ENCODE measurements around the gene DAG1.
"Not testable (repeated sequence)": the region's sequence is repeated elsewhere in the genome, so short reads cannot be mapped to it uniquely, and the experiment has no call there.

DAG1 gene

DNA sequence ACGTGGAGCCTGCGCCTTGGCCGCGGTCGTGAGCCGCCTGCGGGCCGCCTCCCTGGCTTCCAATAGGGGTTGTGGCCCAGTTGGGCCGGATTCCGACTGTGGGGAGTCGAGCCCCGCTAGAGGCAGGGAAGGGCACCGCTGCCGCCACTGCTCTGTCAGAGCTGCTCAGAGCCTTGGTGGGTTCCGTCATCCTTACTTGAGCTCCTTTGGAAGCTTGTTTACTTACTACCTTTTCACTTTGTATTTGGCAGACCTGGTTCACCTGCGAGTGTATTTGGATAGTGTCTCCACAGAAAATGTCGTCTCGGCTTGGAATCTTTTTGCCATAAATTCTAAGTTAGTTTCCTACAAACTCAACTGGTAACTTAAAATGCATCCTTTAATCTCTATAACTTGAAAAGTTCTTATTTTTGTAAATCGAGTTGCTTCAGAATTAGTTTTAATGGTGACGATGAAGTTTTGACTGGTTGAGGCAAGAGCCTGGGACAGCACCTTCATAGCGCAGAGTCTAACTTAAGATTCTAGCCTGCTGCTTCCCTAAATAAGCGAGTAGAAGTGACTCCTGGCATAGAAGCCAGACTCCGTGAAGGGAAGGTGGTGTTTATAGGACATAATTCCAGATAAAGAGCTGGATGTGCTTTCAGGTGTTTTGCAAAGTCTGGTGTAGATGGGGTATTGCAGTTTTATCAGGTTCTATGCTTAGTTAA, 800 bp downstream of the DAG1 start:
- DNase-seq, result no peak

DNA sequence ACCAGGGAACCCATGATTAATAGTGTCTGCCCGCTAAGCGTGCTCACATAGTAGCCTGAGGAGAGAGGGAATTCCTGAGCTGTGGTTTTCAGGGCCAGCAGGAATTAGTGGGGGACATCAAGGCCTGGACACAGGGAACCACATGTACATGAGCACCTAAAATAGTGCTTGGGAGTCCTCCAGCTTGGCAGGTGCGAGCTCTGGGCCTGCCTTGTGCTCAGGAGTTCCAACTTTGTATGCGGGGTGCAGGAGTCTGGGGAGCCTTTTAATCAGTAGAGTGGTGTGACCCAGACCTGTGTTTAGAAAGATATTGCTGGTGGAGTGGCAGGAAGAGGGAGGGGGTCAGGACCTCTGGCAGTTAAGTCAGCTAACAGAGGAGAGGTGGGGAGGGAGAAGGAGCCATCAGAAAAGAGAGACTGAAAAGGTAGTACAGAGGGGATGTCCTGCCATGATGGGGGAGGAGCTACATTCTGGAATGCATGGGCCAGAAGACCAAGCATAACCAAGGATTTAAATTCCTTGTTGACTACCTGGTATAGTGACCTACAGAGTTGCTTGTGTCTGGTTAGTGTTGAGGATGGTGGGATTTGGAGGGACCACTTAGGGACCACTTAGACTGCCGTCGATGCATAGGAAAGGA, 1.9 kb downstream of the DAG1 start:
- no peak for DNase-seq

DNA sequence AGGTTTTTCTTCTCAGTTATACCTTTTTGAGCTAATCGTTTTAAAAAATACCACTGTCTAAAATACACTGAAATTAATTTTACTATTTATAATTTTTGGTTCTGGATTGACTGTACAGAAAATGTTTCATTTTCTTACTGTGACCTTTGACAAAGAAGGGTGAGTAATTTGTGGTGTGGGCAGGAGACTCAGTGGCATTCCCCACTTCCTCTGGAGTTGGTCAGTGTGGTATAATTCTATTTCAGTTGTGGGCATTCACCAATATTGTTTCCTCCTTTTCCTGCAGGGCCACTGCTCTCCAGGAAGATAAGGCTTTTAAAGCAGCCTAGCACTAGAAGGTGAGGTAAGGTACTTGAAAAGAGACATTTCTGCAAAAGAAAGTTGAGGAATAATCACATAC, 6.5 kb downstream of the DAG1 start:
- DNase-seq, result no peak

DNA sequence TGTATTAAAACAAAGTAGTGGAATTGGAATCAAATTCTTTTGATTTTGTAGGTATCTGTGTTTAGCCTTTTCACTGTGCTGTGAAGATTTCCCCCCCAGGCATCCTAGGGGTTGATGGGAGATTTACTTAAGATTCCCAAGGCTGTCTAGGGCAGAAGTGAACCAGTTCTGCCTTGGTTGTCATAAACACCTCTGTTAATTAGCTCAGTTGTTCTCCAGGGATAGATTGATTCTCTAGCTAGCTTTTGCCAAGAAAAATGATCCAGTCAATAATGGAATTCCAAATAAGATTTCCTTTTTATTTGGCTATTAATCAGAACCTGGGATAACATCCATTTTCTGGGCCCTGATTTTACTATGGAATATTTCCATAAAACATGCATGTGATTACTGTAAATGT, 12.7 kb downstream of the DAG1 start:
- no peak for DNase-seq

DNA sequence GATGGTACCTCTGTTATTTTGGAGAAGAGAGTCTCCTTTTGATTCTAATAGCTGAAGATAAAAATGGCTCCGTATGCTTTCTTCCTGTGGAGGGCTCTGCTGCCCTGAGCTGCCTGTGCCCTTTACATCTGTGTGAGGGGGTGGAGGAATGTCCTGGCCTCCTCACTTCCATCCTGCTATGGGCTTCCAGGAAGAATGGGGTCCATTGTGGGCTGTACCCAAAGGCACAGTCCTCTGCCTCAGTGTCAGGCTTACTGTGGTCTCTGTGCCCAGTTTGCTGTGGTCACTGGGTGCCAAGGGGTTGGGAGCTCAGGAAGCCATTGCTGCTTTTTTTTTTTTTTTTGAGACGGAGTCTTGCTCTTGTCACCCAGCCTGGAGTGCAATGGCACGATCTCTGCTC, 14.4 kb downstream of the DAG1 start:
- no peak for DNase-seq

DNA sequence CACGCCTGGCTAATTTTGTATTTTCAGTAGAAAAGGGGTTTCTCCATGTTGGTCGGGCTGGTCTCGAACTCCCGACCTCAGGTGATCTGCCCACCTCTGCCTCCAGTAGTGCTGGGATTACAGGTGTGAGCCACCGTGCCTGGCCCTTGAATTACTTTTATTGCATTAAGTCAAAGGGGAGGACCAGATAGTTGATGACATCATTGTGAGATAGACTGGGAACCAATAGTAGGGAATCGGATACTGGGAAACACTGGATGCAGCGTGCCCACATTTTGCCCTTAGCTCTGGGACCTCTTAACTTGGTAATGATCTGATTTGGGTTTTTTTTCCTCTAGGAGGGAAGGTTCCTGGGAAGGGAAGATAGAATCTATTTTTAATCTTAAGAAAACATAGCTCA, 19.2 kb downstream of the DAG1 start:
- no peak for DNase-seq

DNA sequence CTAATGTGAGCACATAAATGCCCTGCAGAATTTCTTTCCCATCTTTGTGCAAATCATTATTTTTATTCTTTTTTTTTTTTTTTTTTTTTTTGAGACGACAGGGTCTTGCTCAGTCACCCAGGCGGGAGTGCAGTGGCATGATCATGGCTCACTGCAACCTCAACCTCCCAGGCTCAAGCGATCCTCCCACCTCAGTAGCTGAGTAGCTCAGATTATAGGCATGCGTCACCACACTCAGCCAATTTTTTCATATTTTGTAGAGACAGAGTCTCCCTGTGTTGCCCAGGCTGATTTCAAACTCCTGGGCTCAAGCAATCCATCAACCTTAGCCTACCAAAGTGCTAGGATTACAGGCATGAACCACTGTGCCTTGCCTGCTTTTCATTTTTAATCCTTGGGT, 22.9 kb downstream of the DAG1 start:
- no peak for DNase-seq

DNA sequence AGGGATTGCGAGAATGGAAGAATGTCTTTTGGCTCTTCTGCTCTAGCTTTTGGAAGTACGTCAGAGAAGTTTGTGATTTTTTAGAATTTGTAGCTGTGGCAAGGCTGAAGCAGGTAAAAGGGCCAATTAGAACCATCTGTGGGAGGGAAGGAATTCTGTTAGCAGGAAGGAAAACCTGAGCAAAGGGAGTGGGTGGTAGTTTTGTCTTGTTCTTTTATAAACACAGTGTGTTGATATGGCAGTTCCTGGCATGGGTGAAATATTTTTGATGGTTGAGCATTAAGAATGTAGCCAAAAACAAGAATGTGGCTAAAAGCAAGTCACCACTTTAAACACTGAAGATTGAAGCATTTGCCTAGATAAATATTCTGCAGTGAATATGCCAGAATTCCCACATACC, 23.8 kb downstream of the DAG1 start:
- DNase-seq, result no peak

DNA sequence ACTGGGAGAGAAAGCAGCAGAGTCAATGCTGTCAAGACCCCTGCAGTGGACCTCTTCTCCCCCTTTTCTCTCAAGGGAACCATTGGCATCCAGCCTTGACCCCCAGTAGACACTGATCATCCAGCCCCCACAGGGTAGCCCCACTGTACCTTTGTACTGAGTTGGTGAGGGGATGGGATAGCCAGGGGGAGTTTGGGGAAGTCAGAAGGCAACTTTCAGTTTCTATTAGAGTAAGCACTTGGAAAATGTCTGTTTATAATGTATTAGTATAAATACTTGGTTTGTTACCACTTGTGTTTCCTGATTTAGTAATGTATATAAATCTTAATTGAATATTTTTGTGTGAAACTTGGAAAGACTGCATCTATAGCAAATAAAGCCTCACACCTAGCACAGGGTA, 25.0 kb downstream of the DAG1 start:
- no peak for DNase-seq

DNA sequence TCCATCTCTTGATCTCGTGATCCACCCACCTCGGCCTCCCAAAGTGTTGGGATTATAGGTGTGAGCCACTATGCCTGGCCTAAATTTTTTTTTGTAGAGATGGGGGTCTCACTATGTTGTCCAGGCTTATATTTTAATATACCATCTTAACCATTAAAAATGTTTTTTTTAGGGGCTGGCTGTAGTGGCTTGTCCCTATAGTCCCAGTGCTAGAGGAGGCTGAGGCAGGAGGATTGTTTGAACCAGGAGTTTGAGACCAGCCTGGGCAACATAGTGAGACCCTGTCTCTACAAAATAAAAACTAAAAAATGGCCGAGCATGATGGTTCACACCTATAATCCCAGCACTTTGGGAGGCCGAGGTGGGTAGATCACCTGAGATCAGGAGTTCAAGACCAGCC, 26.8 kb downstream of the DAG1 start:
- not testable (repeated sequence) for DNase-seq

DNA sequence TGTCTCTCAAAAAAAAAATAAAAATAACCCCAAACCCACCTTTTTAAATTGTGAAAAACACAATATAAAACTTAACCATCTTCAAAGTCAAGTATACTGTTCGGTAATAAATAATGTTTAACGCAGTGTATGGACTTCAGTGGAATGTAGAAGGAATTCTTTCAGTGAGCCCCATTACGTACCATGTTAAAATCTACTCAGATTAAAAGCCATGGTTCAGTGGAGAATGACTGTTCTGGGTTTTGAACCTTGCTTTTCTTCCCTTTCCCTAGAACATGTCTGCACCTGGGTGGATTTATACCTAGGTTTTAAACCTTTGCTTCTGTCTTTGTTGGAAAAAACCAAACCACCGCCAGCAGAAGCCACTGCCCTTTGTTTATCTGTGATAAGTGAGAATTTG, 27.5 kb downstream of the DAG1 start:
- no peak for DNase-seq

DNA sequence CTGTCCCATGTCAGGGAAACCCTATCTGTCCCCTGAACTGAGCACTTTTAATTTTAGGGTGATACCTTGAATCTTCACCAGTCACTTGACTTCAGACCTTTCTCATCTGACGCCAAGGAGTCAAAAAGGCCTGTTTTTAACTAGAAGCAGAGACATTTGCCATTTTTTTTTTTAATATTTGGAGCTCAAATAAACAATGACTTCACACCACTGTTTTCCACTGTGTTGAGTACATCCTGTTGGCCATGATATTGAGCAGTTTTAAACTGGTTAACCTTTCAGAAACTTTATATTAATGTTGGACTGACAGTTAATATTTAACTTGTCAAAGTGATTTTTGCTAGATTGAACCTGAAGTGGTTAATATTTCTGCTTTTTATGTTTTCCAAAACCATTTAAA, 28.2 kb downstream of the DAG1 start:
- DNase-seq, result no peak

DNA sequence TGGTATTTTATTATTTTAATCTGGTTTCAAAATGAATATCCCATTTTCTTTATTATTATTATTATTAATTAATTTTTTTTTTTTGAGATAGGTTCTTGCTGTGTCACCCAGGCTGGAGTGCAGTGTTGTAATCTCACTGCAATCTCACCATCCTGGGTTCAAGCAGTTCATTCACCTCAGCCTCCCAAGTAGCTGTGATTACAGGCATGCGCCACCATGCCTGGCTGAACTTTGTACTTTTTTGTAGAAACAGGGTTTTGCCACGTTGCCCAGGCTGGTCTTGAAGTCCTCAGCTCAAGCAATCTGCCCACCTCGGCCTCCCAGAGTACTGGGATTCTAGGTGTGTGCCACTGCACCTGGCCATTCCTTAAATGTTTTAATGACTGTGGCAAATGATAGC, 28.6 kb downstream of the DAG1 start:
- no peak for DNase-seq

DNA sequence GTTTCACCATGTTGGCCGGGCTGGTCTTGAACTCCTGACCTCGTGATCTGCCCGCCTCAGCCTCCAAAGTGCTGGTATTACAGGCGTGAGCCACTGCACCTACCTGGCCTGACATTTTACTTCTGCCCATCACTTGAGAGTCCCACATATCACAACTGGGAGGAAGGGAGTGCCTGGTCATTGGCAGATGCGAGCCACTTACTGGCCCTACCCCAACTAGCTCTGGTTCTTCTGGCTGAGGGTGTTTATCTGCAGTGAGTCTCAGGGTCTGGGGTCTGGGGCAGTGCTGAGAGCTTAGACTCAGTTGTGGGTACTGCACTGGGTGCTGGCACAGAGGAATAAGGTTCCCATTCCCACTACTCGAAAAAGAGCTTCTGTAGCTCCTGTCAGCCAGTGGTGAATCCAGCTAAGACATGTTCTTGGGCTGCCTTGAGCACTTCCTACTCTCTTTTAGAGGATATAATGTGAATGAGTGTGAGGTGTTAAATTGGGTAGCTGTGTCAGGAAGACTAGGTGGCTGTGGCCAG, 30.2 kb downstream of the DAG1 start:
- no peak for DNase-seq

DNA sequence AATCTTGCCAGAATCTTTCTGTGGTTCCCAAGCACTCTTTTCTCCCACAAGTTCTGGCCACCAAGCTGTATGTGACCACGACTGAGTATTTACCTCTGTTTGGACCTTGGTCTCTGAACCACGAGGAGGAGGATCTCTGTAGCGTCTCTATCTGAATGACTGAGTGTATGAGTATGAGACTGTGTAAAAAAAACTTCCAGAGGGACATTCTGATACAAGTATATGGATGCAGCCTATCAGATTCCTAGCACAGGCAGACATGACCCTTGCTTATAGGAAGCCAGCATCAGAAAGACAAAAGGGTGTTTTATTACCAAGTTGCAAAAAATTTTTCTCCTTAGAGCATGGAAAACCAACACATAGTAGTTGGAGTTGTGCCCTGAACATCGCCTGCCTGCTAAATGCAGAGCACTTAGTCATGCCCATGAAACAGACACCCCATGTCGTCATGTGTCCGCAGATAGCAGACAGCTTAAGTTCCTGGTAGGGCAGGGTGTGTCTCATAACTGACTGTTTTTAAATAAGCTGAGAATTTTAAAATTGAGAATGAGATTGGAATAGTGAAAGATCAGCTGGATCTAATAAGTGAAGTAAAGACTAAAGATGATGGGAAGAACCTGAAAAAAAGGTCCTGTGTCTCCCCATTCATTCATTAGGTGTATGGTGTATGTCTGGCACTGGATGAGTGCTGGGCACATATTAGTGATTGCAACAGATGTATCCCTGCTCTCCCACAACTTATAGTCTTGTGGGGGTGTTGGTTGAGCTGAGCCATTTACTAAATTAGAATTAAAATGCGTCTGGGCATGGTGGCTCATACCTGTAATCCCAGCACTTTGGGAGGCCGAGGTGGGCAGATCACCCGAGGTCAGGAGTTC, 30.9 kb downstream of the DAG1 start:
- no peak for DNase-seq

DNA sequence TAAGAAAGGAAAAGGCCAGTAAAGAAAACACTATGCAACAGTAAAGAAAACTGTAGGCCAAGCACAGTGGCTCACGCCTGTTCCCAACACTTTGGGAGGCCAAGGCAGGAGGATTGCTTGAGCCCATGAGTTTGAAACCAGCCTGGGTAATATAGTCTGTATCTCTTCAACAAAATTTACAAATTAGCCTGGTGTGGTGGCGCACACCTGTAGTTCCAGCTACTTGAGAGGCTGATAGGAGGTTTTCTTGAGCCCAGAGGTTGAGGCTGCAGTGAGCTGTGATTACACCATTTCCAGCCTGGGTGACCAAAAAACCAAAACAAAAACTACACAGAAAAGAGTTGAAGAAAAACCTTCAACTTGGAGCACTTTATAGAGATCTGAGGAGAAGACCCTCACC, 31.8 kb downstream of the DAG1 start:
- no peak for DNase-seq

DNA sequence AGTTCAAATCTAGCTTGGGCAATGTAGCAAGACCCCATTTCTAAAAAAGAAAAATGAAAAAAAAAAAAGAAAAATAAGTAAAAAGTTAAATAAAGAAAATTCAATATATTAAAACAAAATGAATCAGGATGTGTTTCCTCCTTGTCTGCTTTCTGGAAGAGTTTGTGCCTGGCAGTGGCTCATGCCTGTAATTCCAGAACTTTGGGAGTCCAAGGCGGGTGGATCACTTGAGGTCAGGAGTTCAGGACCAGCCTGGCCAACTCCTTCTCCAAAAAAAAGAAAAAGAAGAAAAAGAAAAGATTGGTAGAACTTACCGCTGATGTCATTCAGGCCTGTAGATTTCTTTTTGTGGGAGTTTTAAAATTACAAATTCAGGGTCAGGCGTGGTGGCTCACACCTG, 36.8 kb downstream of the DAG1 start:
- no peak for DNase-seq

DNA sequence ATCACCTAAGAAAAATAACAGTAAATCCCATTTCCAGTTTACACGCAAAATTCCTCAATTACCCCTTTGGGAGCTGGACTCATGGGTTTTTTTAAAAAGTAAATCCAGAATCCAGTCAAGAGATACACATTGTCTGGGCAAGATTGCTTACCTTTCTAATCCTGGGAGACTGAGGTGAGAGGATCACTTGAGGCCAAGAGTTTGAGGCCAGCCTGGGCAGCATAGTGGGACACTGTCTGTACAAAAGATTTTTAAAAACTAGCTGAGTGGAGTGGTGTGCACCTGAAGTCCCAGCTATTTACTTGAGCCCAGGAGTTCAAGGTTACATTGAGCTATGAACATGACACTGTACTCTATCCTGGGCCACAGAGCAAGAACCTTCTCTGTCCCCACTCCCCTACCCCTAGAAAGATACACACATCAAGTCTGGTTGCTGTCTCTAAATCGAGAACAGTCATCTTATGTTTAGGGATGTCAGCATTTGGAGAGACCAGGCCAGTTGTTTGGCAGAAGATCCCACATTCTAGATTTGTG, 39.0 kb downstream of the DAG1 start:
- DNase-seq, result no peak

DNA sequence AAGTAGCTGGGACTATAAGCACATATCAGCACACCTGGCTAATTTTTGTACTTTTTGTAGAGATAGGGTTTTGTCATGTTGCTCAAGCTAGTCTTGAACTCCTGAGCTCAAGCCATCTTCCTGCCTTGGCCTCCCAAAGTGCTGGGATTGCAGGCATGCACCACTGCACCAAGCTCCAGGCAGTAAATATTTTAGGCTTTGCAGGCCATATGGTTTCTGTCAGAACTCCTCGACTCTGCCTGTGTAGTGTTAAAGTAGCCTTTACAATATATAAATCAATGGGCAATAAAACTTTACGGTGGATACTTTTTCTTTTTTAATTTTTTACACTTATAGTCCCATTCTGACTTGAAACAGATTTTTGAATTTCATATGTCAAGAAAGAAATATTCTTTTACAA, 41.6 kb downstream of the DAG1 start:
- DNase-seq, result no peak

DNA sequence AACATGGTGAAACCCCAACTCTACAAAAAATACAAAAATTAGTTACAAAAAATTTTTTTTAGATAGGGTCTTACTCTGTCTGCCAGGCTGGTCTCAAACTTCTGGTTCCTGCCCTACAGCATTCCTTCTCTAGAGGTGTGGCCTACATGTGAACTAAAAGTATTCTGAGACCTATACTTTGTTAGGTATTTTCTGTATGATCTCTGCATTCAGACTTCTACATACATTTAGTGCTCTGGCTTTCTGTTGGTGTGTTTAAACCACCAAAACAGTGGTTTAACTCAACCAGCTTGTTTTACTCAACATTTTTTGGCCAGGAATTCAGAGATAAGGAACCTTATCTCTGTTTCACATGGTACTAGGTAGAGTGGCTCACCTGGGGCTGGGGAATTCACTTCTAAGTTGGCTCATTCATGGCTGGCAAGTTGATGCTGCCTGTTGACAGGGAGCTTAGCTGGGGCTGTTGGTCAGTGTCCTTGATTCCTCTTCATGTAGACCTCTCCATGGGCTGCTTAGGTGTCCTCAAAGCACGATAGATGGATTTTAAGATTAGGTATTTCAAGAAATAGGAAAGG, 42.8 kb downstream of the DAG1 start:
- no peak for DNase-seq

DNA sequence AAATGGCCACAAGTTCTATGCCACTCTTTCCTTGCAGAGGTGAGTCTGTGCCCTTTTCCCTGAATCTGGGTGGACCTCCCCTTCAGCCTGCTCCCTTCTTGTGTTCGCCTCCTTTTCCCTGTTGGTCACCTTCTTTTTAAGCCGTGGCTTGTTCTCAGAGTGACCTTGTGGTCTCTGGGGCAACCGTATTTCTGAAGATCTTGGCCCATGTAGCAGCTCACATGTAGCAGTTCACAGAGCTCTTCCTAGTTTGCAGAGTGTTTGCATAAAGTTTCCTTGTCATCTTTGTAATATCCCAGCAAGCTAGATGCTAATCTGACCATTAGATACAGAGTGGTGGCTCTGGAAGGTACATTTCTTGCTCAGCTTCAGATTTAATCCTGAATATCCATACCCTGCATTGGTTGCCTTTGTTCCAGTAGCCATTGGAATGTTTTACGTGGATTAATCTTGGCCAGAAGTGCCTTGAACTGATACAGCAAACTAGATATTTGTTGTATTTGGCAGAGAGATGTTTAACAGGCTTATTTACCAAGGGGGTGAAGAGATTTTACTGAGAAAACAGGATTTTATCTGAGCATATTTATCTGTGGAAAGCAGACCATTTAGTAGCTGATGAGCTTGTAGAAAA, 43.5 kb downstream of the DAG1 start:
- no peak for DNase-seq

DNA sequence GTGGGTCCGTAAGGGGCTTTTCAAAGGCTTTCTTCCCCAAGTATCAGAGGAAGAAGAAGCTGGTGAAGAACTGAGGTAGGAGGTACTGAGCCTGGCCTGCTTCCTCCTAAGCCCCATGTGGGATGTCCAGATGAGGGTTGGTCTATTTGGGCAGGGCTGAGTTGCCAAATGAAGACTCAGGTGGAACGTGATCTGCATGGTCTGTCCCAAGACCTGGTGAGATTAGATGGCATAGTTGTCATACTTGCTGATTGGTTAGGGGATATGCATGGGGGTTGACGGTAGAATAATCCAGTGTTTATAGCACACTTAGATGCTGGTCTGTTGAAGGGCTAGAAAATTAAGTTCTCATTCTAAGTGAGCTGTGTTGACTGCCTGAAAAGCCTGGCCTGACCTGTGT, 47.9 kb downstream of the DAG1 start:
- DNase-seq, result no peak

DNA sequence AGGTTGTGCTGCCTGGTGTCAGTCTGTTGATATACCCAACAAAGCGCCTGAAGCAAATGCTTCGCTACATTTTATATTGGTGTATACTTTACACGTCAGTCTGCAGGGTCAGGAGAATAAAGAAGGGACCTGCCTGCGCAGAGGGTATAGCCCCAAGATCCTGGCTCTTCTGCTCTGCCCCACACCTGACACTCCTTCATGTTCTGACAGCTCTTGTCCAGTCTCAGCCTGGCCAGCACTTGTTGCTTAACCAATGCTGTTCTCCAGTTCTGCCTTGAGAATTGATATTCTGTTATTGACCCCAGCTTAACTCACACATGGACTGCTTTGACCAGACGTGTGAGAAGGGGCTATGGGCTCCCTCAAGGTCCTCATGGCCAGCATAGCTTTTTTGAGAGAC, 48.4 kb downstream of the DAG1 start:
- no peak for DNase-seq

All from NCI-H1048 (cell line).